SK-N-MC (cell line): ENCODE results near the gene ADAMTS17.

Source experiments
- DNase-seq: peaks from one replicate; pipeline ENCODE4 v3.0.0-alpha.2; 2011; ENCODE audit warnings: low read depth, low spot score
- H3K27ac ChIP-seq: fragments of 200-600 bp; sonication (generic); 2 replicates; pipeline ENCODE4 v1.5.1; 2016; ENCODE audit warnings: mixed run types
- H3K36me3 ChIP-seq: fragments of 200-600 bp; sonication (generic); 2 replicates; pipeline ENCODE4 v1.6.1; 2017; ENCODE audit warnings: antibody characterized with exemption, low read length, mixed read lengths; ENCODE audit not compliant: insufficient read depth
- H3K4me3 ChIP-seq: fragments of 200-600 bp; sonication (generic); 2 replicates; pipeline ENCODE4 v1.5.1; 2016
- H3K9ac ChIP-seq: fragments of 200-600 bp; sonication (generic); 2 replicates; pipeline ENCODE4 v1.8.0; 2017; ENCODE audit warnings: mixed run types, mixed read lengths; ENCODE audit not compliant: insufficient read length
- H3K9me3 ChIP-seq: fragments of 200-600 bp; sonication (generic); 2 replicates; pipeline ENCODE4 v1.6.1; 2017; ENCODE audit warnings: low read depth, mild to moderate bottlenecking, antibody characterized with exemption, low read length, moderate library complexity, mixed read lengths
- EZH2 ChIP-seq: fragments of 200-600 bp; sonication (generic); IDR thresholded peaks from one replicate; pipeline ENCODE4 v1.6.1; 2017; ENCODE audit warnings: antibody characterized with exemption
- FOXP2 ChIP-seq: optimal IDR thresholded peaks from 2 replicates; pipeline ENCODE3; 2011; ENCODE audit warnings: mild to moderate bottlenecking, moderate library complexity; ENCODE audit not compliant: insufficient read depth; ENCODE audit errors: extremely low read length, control extremely low read depth
- POLR2AphosphoS5 ChIP-seq: IDR thresholded peaks from 2 replicates; pipeline ENCODE4 v1.6.1; 2012; ENCODE audit warnings: mild to moderate bottlenecking, low read depth, low read length, borderline replicate concordance

The ADAMTS17 gene, protein sequence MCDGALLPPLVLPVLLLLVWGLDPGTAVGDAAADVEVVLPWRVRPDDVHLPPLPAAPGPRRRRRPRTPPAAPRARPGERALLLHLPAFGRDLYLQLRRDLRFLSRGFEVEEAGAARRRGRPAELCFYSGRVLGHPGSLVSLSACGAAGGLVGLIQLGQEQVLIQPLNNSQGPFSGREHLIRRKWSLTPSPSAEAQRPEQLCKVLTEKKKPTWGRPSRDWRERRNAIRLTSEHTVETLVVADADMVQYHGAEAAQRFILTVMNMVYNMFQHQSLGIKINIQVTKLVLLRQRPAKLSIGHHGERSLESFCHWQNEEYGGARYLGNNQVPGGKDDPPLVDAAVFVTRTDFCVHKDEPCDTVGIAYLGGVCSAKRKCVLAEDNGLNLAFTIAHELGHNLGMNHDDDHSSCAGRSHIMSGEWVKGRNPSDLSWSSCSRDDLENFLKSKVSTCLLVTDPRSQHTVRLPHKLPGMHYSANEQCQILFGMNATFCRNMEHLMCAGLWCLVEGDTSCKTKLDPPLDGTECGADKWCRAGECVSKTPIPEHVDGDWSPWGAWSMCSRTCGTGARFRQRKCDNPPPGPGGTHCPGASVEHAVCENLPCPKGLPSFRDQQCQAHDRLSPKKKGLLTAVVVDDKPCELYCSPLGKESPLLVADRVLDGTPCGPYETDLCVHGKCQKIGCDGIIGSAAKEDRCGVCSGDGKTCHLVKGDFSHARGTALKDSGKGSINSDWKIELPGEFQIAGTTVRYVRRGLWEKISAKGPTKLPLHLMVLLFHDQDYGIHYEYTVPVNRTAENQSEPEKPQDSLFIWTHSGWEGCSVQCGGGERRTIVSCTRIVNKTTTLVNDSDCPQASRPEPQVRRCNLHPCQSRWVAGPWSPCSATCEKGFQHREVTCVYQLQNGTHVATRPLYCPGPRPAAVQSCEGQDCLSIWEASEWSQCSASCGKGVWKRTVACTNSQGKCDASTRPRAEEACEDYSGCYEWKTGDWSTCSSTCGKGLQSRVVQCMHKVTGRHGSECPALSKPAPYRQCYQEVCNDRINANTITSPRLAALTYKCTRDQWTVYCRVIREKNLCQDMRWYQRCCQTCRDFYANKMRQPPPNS

DNA sequence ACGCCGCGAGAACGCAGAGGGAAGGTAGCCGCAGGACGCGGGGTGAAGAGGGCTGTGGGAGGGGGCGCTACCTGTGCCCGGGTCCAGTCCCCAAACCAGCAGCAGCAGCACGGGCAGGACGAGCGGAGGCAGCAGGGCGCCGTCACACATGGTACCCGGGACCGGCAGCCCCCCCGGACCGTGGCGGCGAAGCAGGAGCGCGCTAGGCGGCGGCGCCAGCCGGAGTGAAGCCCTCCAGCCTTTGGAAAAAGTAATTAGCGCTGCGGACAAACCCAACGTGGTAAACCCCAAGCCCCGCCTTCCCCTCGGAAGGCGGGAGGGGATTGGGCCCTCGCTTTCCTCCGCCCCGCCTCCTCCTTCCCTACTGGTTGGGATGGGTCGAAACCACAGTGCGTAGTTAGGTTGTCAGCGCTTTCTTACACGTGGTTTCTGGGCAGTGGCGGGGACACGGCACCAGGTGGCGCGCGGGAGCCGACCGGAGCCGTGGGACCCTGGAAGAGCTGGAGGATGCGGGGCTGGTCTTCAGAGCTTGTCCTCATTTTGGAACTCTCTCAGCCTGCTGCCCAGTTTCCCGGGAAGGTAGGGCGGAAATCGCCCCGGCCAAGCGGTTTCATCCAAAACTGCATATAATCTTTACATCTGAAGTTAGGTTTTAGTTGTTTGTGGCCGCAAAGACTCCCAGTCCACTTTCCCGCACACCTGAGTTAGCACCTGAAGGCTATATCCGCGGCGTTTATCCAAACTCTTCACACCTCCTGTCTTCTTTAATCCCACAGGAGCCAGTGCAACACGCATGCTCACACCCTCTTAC lies at the start of gene ADAMTS17:
Gene ADAMTS17 (minus strand): TSS at position 226 of the 811 bp plus-strand sequence. CDS start 76 bp downstream, at position 150.
- DNase-seq = peak; percentile 70
- TF ChIP-seq POLR2AphosphoS5 (no peak), FOXP2 (peak; percentile 22)
- Histone ChIP-seq H3K27ac (no peak within 1 kb of the TSS), H3K36me3 (no peaks in the 10 kb centered on the region), H3K4me3 (peak within 1 kb of the TSS; percentile 83), H3K9ac (no peak within 1 kb of the TSS), H3K9me3 (no peaks in the 10 kb centered on the region)

DNA sequence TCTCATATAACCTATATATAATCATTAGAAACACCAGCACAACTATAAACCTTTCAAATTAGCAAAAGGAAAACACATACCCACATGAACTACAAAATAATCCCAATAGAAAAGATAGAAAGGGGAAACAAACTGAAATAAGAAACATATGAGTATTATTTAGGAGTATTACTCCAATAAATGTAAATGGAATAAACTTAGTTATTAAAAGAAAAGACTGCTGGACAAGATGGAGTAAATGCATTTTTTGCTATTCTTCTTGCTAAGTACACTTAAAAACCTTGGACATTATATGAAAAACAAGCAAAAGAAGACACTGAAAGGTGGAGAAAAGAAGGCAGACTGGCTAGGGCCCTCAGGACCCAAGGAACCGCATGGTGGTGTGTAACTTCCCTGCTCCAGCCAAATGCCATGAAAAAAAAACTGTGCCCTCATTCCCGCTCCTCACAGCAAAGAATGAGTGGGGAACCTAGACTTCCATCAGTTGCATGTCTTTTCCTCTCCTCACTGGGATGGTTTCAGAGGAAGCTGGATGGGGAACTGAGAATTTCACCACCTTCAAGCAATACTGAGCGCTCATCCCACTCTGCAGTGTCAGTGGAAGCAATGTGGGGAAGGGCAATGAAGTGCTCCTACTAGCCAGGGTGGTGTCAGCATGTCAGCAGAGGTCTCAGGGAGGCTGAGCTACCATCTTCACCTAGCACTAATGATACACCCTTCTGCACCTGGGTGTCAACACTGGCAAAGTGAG lies 43.7 kb upstream of the ADAMTS17 start:
- no peaks in the 10 kb centered on the region for H3K9me3 ChIP-seq
- TF ChIP-seq POLR2AphosphoS5 = no peak
- no peak for TF ChIP-seq FOXP2
- TF ChIP-seq EZH2 = no peak
- H3K36me3 ChIP-seq = no peaks in the 10 kb centered on the region
- H3K4me3 ChIP-seq = no peak overlapping the region
- no peak overlapping the region for H3K9ac ChIP-seq
- DNase-seq = no peak
- no peak overlapping the region for H3K27ac ChIP-seq

DNA sequence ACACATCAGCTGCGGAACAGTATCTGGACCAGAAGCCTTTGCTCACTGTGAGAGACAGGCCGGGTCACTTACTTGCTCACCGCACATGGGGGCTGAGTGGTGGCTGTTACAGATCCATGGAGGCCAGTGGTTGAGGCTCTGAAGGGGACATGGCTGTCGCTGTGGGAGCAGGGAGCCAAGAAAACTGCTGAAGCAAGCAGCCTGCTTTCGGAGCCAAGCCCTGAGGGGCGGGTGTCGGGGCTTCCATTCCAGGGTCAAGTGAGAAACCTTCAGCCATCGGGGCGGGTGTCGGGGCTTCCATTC lies 42.3 kb upstream of the ADAMTS17 start:
- Histone ChIP-seq H3K27ac (no peak overlapping the region), H3K9ac (no peak overlapping the region), H3K9me3 (no peaks in the 10 kb centered on the region), H3K4me3 (no peak overlapping the region), H3K36me3 (no peaks in the 10 kb centered on the region)
- TF ChIP-seq POLR2AphosphoS5 (no peak), EZH2 (no peak), FOXP2 (no peak)
- no peak for DNase-seq

DNA sequence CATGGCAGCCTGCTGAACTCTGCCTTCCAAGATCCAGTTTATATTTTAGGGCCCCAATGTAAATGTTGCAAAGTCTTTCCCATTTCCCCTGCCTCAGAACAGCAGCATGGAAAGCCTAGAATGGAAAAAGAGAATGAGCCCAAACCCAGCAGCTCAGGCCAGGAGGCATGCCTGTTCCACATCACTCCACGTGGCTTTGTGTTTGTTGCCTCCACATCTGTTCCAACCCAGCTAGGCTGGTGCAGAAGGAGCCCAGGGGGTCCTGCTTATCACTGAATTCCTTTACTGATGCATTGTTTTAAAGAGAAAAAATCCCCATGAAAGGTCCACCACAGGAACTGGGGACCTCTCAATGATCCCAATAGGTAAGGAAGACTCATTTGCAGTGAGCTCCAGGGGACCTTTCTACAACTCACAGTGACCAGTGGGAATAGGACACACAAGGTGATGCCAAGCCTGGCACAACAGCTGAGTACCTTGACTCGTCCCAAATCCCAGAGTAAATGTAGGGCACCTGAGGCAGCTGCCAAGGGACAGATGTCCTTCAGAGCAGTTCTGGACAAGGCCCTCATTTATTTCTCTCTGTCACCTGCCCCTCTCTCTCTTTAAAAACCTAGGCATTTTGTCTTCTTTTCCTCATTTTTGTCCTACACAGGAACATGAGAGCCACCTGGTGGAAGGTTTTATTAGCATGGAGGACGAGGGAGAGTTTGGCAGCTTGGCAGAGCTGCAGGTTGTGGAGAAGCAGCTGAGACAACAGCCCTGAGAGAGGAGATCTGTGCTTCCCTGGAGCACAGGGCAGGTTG lies 41.7 kb upstream of the ADAMTS17 start:
- TF ChIP-seq POLR2AphosphoS5 (no peak), FOXP2 (no peak), EZH2 (no peak)
- Histone ChIP-seq H3K36me3 (no peaks in the 10 kb centered on the region), H3K27ac (no peak overlapping the region), H3K4me3 (no peak overlapping the region), H3K9ac (no peak overlapping the region), H3K9me3 (no peaks in the 10 kb centered on the region)
- DNase-seq = no peak

DNA sequence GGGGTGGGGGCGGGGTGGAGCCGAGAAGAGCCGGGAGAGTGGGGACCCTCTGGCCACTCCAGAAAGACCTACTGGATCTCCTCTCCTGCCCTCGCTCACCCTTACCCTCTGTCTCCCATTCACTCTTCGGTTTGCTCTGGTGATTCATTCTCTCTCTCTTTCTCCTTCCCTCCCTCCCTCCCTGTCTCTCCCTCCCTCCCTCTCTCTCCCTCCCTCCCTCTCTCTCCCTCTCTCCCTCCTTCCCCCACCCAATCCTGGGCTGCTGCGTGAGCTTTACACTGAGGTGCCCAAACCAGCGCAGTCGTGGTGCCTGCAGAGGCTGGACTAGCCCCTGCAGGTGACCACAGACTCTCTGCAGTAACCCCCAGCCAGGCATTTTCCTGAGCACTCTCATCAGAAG lies 32.2 kb upstream of the ADAMTS17 start:
- Histone ChIP-seq H3K9me3 (no peaks in the 10 kb centered on the region), H3K36me3 (no peaks in the 10 kb centered on the region), H3K4me3 (no peak overlapping the region), H3K9ac (no peak overlapping the region), H3K27ac (no peak overlapping the region)
- TF ChIP-seq FOXP2 = no peak
- no peak for TF ChIP-seq POLR2AphosphoS5
- no peak for TF ChIP-seq EZH2
- DNase-seq = no peak

DNA sequence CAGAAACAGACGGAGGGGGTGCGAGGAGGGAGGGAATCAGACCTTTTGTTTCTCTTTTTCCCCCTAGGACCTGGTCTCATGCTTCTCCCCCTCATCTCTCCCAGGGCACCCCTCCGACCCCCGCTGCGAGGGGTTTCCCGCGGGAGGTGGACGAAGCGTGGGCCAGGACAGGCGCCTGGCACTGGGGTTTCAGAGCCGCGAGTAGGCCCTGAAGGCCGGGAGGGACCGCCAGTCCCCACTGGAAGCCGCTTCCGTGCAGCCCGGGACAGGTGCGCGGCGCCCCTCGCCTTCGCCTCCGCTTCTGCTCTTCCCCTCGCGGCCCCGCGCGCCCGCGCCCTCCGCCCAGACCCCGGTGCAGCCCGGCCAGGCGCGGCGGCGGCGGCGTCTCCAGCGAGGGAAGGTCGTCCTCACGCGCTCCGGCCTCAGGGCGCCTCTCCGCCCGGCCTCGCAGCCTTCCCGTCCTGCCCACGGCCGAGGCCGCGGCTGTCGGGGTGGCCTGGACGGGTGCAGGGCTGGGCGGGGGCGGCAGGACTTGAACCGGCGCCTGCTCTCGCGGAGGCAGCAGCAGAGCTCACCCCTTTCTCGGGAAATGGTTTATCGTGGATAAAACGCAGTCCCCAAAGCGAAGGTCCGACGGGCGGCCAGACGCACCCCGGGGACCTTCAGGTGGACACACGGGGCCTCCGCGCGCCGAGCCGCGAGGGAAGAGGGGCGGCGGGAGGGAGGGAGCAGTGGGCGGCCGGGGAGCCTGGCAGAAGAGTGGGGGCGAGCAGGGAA lies 31.5 kb upstream of the ADAMTS17 start:
- no peak for TF ChIP-seq POLR2AphosphoS5
- TF ChIP-seq EZH2 = no peak
- TF ChIP-seq FOXP2 = no peak
- no peak for DNase-seq
- Histone ChIP-seq H3K9ac (no peak overlapping the region), H3K27ac (no peak overlapping the region), H3K36me3 (no peaks in the 10 kb centered on the region), H3K9me3 (no peaks in the 10 kb centered on the region), H3K4me3 (no peak overlapping the region)

DNA sequence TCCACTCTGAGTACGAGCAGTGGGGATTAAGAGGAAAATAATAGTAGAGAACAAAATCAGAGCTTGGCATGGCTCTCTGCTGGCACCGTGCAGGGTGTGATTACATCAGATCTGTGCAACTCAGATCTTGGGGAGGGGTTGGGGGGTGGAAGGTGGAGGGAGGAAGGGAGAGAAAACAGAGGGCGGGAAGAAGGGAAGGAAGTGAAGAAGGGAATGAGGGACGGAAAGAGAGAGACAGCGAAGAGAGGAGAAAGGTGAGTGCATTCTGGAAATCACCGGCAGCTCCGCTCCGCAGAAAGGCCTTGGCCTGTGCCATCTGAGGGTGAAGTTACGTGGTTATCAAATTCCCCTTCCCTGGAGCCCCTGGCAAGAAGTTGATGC lies 31.0 kb upstream of the ADAMTS17 start:
- no peak for DNase-seq
- no peaks in the 10 kb centered on the region for H3K9me3 ChIP-seq
- TF ChIP-seq POLR2AphosphoS5 (no peak), EZH2 (no peak), FOXP2 (no peak)
- H3K4me3 ChIP-seq = no peak overlapping the region
- H3K36me3 ChIP-seq = no peaks in the 10 kb centered on the region
- H3K9ac ChIP-seq = no peak overlapping the region
- no peak overlapping the region for H3K27ac ChIP-seq
